Keratinocyte (primary cell): Measurements from ENCODE around the gene ASIC2. TPM values are rescaled to one million over a fixed set of nuclear protein-coding genes. Genes with fewer than 3 reads are reported as not detected.

Experiments used
- DNase-seq: peaks from one replicate; pipeline ENCODE4 v3.0.0-alpha.2; 2011; ENCODE audit warnings: low read depth, missing footprints, low spot score
- FAIRE-seq: peaks from 2 replicates; lab custom pipeline; 2011; peaks lifted over from hg19 to GRCh38; lab: Jason Lieb, UNC
- H2AFZ ChIP-seq: 2 replicates; pipeline ENCODE4 v1.6.0; 2012; ENCODE audit warnings: low read length, control low read depth, inconsistent platforms; ENCODE audit not compliant: control insufficient read depth
- H3K27ac ChIP-seq: 2 replicates; pipeline ENCODE4 v1.5.1; 2011; ENCODE audit warnings: low read length; ENCODE audit not compliant: control insufficient read depth, insufficient read depth
- H3K27me3 ChIP-seq: 3 replicates; pipeline ENCODE4 v1.6.0; 2011; ENCODE audit warnings: low read length; ENCODE audit not compliant: control insufficient read depth, insufficient read depth; ENCODE audit errors: extremely low read depth
- H3K36me3 ChIP-seq, 2 experiments: 2 replicates in 1 of 2; 3 replicates in 1 of 2; pipeline ENCODE4 v1.5.1; 2011; ENCODE audit warnings: low read length in 2 of 2, mild to moderate bottlenecking in 1 of 2; ENCODE audit not compliant: control insufficient read depth in 2 of 2, insufficient read depth in 2 of 2; ENCODE audit errors: extremely low read depth in 1 of 2
- H3K4me1 ChIP-seq: 3 replicates; pipeline ENCODE4 v1.5.1; 2011; ENCODE audit warnings: low read length; ENCODE audit not compliant: control insufficient read depth, insufficient read depth; ENCODE audit errors: extremely low read depth
- H3K4me2 ChIP-seq: 3 replicates; pipeline ENCODE4 v1.6.0; 2011; ENCODE audit warnings: low read depth, low read length; ENCODE audit not compliant: control insufficient read depth, insufficient read depth; ENCODE audit errors: extremely low read depth
- H3K4me3 ChIP-seq, 3 experiments: fragments of 200-600 bp in 1 of 3; sonication (generic) in 1 of 3; 2 replicates in 2 of 3; 3 replicates in 1 of 3; pipeline ENCODE4 v1.5.1; 2011 to 2016; ENCODE audit warnings: low read length in 3 of 3, mild to moderate bottlenecking in 3 of 3, control low read depth in 2 of 3, inconsistent platforms in 1 of 3, low read depth in 1 of 3, mixed read lengths in 1 of 3, mixed run types in 1 of 3, moderate library complexity in 1 of 3; ENCODE audit not compliant: control insufficient read depth in 2 of 3, insufficient read depth in 2 of 3; ENCODE audit errors: extremely low read depth in 1 of 3
- H3K79me2 ChIP-seq: 2 replicates; pipeline ENCODE4 v1.6.0; 2012; ENCODE audit warnings: low read length; ENCODE audit not compliant: control insufficient read depth, insufficient read depth
- H3K9ac ChIP-seq: 3 replicates; pipeline ENCODE4 v1.6.0; 2011; ENCODE audit warnings: low read length; ENCODE audit not compliant: control insufficient read depth, insufficient read depth; ENCODE audit errors: extremely low read depth
- H3K9me1 ChIP-seq: 3 replicates; pipeline ENCODE4 v1.6.0; 2011; ENCODE audit warnings: low read length; ENCODE audit not compliant: control insufficient read depth, insufficient read depth; ENCODE audit errors: extremely low read depth
- H3K9me3 ChIP-seq: 2 replicates; pipeline ENCODE4 v1.5.1; 2012; ENCODE audit warnings: low read depth, low read length; ENCODE audit not compliant: control insufficient read depth
- H4K20me1 ChIP-seq: 3 replicates; pipeline ENCODE4 v1.6.0; 2011; ENCODE audit warnings: low read length; ENCODE audit not compliant: control insufficient read depth, insufficient read depth; ENCODE audit errors: extremely low read depth
- EZH2 ChIP-seq: IDR thresholded peaks from one replicate; pipeline ENCODE4 v1.6.1; 2012; ENCODE audit warnings: inconsistent platforms, mild to moderate bottlenecking, low read length, moderate library complexity
- dilution Hi-C: fragments of 300-500 bp; cut with MboI; formaldehyde crosslinking; loops from one replicate; pipeline ENCODE4 v1.7.0; 2020; ENCODE audit warnings: low sequenced_read_pairs; ENCODE audit not compliant: extremely low pct_ligation_motif_present
- polyA plus RNA-seq, 5 experiments: library from polyadenylated mRNA; depleted of rRNA in 3 of 5; stranded (reverse) in 3 of 5; stranded (forward) in 1 of 5; unstranded in 1 of 5; fragments of >200 nt; gene quantifications; 1 replicate in 1 of 5; 2 replicates in 3 of 5; 3 replicates in 1 of 5; pipeline versions ENCODE4 v1.2.1 to v1.2.3, GENCODE V29; 2011 to 2012; ENCODE audit warnings: missing spikeins in 2 of 5, low read depth in 1 of 5, low replicate concordance in 1 of 5
- TF ChIP-seq, protein P1 (sequence below), 3 experiments: IDR thresholded peaks in 1 of 3; conservative IDR thresholded peaks in 1 of 3; optimal IDR thresholded peaks in 1 of 3; 2 replicates in 2 of 3; 3 replicates in 1 of 3; pipeline versions ENCODE3 to v1.5.1; 2011; ENCODE audit warnings: low read length in 3 of 3, mild to moderate bottlenecking in 3 of 3, moderate library complexity in 2 of 3, control low read depth in 1 of 3, inconsistent platforms in 1 of 3; ENCODE audit not compliant: insufficient read depth in 2 of 3; ENCODE audit errors: extremely low read depth in 1 of 3

Gene ASIC2
- polyA plus RNA-seq, 1 donor (not counting 4 experiments of a cell fraction or from before 2014, with no cell fraction given) = not detected

DNA sequence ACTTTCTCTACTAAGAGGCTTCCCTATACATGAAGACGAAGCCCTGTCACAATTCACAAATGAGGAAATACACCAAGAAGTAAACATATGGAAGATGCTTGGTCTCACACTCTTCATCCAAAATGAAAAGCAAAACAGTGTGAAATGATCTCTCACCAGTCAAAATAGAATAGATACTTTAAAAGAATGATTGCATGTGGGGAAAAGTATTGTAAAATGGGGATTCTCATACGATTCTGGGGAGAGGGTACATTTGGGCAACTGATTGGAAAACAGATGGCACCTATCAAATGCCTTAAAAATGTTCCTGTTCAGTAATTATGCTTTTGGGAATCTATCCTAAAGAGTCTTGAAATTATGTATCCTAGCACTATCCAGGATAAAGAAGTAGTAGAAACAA is 78.1 kb downstream of the ASIC2 start:
- no peak overlapping the region for H3K27ac ChIP-seq
- no peaks in the 10 kb centered on the region for H3K9me3 ChIP-seq
- dilution Hi-C loops = no loop called here
- H3K36me3 ChIP-seq = no peaks in the 10 kb centered on the region
- no peaks in the 10 kb centered on the region for H3K4me1 ChIP-seq
- no peaks in the 10 kb centered on the region for H3K79me2 ChIP-seq
- H3K9ac ChIP-seq = no peak overlapping the region
- no peak overlapping the region for H2AFZ ChIP-seq
- no peak overlapping the region for H3K4me2 ChIP-seq
- DNase-seq = no peak
- no peaks in the 10 kb centered on the region for H3K9me1 ChIP-seq
- no peaks in the 10 kb centered on the region for H4K20me1 ChIP-seq
- TF ChIP-seq EZH2 = no peak
- TF ChIP-seq, protein P1, sequence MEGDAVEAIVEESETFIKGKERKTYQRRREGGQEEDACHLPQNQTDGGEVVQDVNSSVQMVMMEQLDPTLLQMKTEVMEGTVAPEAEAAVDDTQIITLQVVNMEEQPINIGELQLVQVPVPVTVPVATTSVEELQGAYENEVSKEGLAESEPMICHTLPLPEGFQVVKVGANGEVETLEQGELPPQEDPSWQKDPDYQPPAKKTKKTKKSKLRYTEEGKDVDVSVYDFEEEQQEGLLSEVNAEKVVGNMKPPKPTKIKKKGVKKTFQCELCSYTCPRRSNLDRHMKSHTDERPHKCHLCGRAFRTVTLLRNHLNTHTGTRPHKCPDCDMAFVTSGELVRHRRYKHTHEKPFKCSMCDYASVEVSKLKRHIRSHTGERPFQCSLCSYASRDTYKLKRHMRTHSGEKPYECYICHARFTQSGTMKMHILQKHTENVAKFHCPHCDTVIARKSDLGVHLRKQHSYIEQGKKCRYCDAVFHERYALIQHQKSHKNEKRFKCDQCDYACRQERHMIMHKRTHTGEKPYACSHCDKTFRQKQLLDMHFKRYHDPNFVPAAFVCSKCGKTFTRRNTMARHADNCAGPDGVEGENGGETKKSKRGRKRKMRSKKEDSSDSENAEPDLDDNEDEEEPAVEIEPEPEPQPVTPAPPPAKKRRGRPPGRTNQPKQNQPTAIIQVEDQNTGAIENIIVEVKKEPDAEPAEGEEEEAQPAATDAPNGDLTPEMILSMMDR (optimal IDR thresholded peaks at IDR 0.05 in 1 of 3, IDR thresholded peaks at IDR 0.05 in 1 of 3, conservative IDR thresholded peaks at IDR 0.05 in 1 of 3; ENCODE audit: extremely low read depth in 1 of 3, insufficient read depth in 2 of 3, low read length in 3 of 3) = no peak
- no peak overlapping the region for H3K4me3 ChIP-seq
- no peak for FAIRE-seq
- no peaks in the 10 kb centered on the region for H3K27me3 ChIP-seq

DNA sequence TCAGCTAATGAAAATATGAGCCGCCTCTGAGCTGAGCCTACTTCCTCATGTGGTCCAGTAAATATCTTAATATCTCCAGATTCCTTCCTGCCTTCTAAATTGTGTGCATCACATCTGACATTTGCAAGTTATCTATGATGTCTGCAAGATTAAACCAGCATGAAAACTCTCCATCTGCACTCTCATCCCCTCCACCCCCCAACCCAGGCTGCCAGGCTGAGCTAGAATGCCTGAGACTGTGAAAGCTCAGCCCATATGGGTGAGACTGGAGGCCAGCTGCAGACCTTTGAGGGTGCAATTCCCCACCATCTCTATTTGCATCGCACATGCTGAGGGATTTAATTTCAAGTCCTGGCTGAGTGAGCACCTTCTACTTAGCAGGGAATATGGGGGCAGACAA is 82.8 kb downstream of the ASIC2 start:
- dilution Hi-C loops = no loop called here
- H3K36me3 ChIP-seq = no peaks in the 10 kb centered on the region
- no peak for FAIRE-seq

More for the DNA sequence above, 82.8 kb downstream of the ASIC2 start:
- Histone ChIP-seq H4K20me1 (no peaks in the 10 kb centered on the region), H3K4me1 (no peaks in the 10 kb centered on the region), H3K9me3 (no peaks in the 10 kb centered on the region), H2AFZ (no peak overlapping the region), H3K9ac (no peak overlapping the region), H3K4me3 (no peak overlapping the region), H3K27ac (no peak overlapping the region), H3K27me3 (no peaks in the 10 kb centered on the region), H3K4me2 (no peak overlapping the region), H3K79me2 (no peaks in the 10 kb centered on the region), H3K9me1 (no peaks in the 10 kb centered on the region)
- no peak for TF ChIP-seq EZH2
- TF ChIP-seq, protein P1 (optimal IDR thresholded peaks at IDR 0.05 in 1 of 3, IDR thresholded peaks at IDR 0.05 in 1 of 3, conservative IDR thresholded peaks at IDR 0.05 in 1 of 3; ENCODE audit: extremely low read depth in 1 of 3, insufficient read depth in 2 of 3, low read length in 3 of 3) = no peak
- no peak for DNase-seq
